HG03439 (cell line): Measurements from ENCODE around the gene CSAG3.

ENCODE experiments used
- ATAC-seq: cut with Tn5 transposase; IDR thresholded peaks from one replicate; pipeline ENCODE4 v1.9.1; 2021; ENCODE audit warnings: mild to moderate bottlenecking, moderate library complexity; ENCODE audit not compliant: unreplicated experiment

The CSAG3 gene

GRCh38 chrX:152806035-152806434 lies 47.0 kb downstream of the CSAG3 start:
- no peak for ATAC-seq
